H1 (cell line): ENCODE measurements around the gene CNOT8. TPM values are rescaled to one million over a fixed set of nuclear protein-coding genes. Genes with fewer than 3 reads are reported as not detected.

ENCODE experiments used
- CHD1 ChIP-seq: IDR thresholded peaks from 2 replicates; pipeline ENCODE4 v1.6.1; 2012; ENCODE audit warnings: low read depth, low read length, improper control_type of control experiment
- CHD2 ChIP-seq: IDR thresholded peaks from 2 replicates; pipeline ENCODE4 v1.6.1; 2012; ENCODE audit warnings: low read length, improper control_type of control experiment
- CHD7 ChIP-seq: fragments of 300-600 bp; sonication (generic); IDR thresholded peaks from 2 replicates; pipeline ENCODE4 v1.7.1; 2012; ENCODE audit warnings: low read length, moderate library complexity, mild to moderate bottlenecking, inconsistent platforms; ENCODE audit not compliant: insufficient replicate concordance
- CREB1 ChIP-seq: IDR thresholded peaks from 2 replicates; pipeline ENCODE4 v1.6.1; 2012; ENCODE audit warnings: inconsistent platforms
- CTBP2 ChIP-seq: IDR thresholded peaks from 2 replicates; pipeline ENCODE4 v1.7.0; 2011; ENCODE audit warnings: borderline replicate concordance, mild to moderate bottlenecking, moderate library complexity, mixed read lengths, low read length; ENCODE audit not compliant: insufficient read depth, insufficient read length
- JUND ChIP-seq: IDR thresholded peaks from 2 replicates; pipeline ENCODE4 v1.6.1; 2011; ENCODE audit warnings: mild to moderate bottlenecking, improper control_type of control experiment, low read length
- PHF8 ChIP-seq: fragments of 200-600 bp; sonication (generic); conservative IDR thresholded peaks from 2 replicates; pipeline ENCODE4 v1.7.1; 2012; ENCODE audit warnings: low read depth, mild to moderate bottlenecking, inconsistent platforms, low read length, moderate library complexity
- RFX5 ChIP-seq: IDR thresholded peaks from 2 replicates; pipeline ENCODE4 v1.6.1; 2011; ENCODE audit warnings: low read depth, low read length, improper control_type of control experiment, borderline replicate concordance
- SIN3A ChIP-seq, 2 experiments: IDR thresholded peaks in 1 of 2; conservative IDR thresholded peaks in 1 of 2; 2 replicates each; pipeline ENCODE4 v1.6.1; 2011 to 2012; ENCODE audit warnings: low read length in 2 of 2, improper control_type of control experiment in 1 of 2, low read depth in 1 of 2, mild to moderate bottlenecking in 1 of 2
- SIRT6 ChIP-seq: IDR thresholded peaks from one replicate; pipeline ENCODE4 v1.7.1; 2012; ENCODE audit warnings: low read length, inconsistent platforms
- TAF1 ChIP-seq: IDR thresholded peaks from 2 replicates; pipeline ENCODE4 v1.6.1; 2011; ENCODE audit warnings: mild to moderate bottlenecking, low read depth, low read length
- polyA plus RNA-seq, 7 experiments: library from polyadenylated mRNA; depleted of rRNA in 3 of 7; stranded (reverse) in 5 of 7; unstranded in 2 of 7; fragments of >200 nt in 5 of 7; fragments of 200-250 nt in 2 of 7; gene quantifications; 1 replicate in 5 of 7; 2 replicates in 1 of 7; 4 replicates in 1 of 7; pipeline versions ENCODE4 v1.2.1 to v1.2.3, GENCODE V29; 2011 to 2013; ENCODE audit warnings: missing spikeins in 2 of 7, mixed read lengths in 2 of 7
- total RNA-seq: library from RNA; stranded (reverse); fragmentation: NEBNext Ultra II Directional; extraction: Animal tissue kit (Norgen Biotek cat#: 25700); gene quantifications from 2 replicates; pipeline ENCODE4 v1.2.1, GENCODE V29; 2021

Gene CNOT8
- total and polyA plus RNA-seq, 2 of the 8 experiments (the other 6 are each of a cell fraction or from before 2014, with no cell fraction given): 36.4 to 62.9 TPM

- TF ChIP-seq CHD7 (no peak), PHF8 (peak; percentile 58), SIN3A (conservative IDR thresholded peaks at IDR 0.05 in 1 of 2, IDR thresholded peaks at IDR 0.05 in 1 of 2; ENCODE audit: low read depth in 1 of 2, low read length in 2 of 2) (peak; percentile 42 to 73; a peak in 2 of 4 replicates), JUND (no peak), SIRT6 (no peak), CHD1 (no peak), CHD2 (peak; percentile 14; the same call in 1 of the 2 replicates), CTBP2 (no peak), RFX5 (no peak), CREB1 (no peak; the same call in 1 of the 2 replicates), TAF1 (peak; percentile 77)
These were observed 714 bp upstream of the CNOT8 start (continued) for GRCh38 chr5:154857530-154858296.
